T follicular helper cell (primary cell): ENCODE results near the gene TMEM272.

ENCODE experiments used
- DNase-seq: peaks from one replicate; pipeline ENCODE4 v3.0.0-alpha.2; 2020; ENCODE audit warnings: low read depth

The TMEM272 gene

GRCh38 chr13:51804295-51805172 is 40.4 kb downstream of the TMEM272 start:
- no peak for DNase-seq

- peak; percentile 82 for DNase-seq
Measured at GRCh38 chr13:51803422-51804294, 41.3 kb downstream of the TMEM272 start, which contains the start of gene DHRS12. DHRS12 (minus strand) TSS chr13:51804163; CDS start chr13:51799659, 4,504 bp downstream.

DNA sequence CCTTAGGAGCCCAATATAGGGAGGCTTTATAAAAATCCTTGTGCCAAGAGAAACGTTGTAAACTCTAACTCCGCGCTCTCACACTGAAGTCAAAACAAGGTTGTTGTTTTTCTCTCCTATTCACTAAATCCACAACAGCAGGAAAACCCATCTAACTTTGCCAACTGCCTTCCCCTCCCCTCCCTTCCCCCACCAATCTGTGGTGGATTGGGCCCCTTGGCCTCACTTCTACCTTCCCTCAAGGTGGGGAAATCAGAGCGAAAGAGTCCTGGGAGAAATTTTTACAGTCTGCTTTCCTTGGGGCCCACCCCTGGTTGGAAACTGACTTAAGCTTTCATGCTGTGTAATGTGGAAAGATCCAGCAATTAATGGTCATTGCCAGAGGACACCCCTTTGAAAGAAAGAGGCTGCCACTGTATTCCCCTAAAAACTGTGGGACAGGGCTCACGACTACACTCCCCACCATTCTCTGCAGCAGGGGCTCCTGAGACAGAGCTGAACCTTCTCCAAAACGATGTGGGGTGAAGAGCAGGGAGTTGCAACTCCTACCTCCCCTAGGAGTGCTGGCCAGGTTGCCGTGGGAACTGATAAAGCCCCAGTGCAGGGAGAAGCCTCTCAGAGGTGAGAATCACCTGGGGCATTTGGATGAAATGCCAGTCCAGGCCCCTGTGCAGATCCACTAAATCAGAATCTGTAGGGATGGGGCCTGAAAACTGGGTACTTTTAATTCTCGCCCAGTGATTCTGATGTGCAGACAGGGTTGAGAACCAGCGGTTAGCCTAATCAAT is 42.2 kb downstream of the TMEM272 start:
- no peak for DNase-seq

GRCh38 chr13:51801631-51802099 is 43.3 kb downstream of the TMEM272 start:
- DNase-seq, result no peak

GRCh38 chr13:51800486-51800885 is 44.5 kb downstream of the TMEM272 start:
- no peak for DNase-seq

GRCh38 chr13:51799261-51799660 is 45.7 kb downstream of the TMEM272 start:
- DNase-seq, result no peak

GRCh38 chr13:51797664-51798488 is 47.1 kb downstream of the TMEM272 start:
- DNase-seq, result peak; percentile 55

- no peak for DNase-seq
Measured at GRCh38 chr13:51796546-51796945, 48.4 kb downstream of the TMEM272 start.

DNA sequence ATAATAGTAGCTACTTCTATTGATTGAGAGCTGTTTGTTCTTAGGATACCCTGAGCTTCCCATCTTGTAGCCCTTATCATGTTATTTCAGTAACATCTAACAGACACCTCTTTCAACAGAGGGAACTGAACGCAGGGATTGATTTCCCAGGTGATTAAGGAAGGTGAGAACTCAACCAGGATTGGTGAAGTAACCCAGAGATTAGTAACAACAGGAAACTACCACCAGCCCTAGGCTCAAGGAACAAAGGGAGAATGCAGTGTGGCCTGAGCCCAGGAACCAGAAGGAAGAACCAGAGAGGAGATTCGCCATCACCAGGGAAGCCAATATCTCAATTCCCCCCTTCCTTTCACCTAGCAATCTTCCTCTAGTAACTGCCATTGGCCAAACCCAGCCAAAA is 49.6 kb downstream of the TMEM272 start:
- DNase-seq, result no peak

GRCh38 chr13:51794964-51795363 is 50.0 kb downstream of the TMEM272 start:
- no peak for DNase-seq

- DNase-seq, result no peak
Measured at GRCh38 chr13:51793570-51794271, 51.3 kb downstream of the TMEM272 start.

- DNase-seq, result no peak
Measured at GRCh38 chr13:51786425-51787265, 58.3 kb downstream of the TMEM272 start.

GRCh38 chr13:51785712-51786424 is 59.1 kb downstream of the TMEM272 start:
- no peak for DNase-seq

- no peak for DNase-seq
Measured at GRCh38 chr13:51784097-51784496, 60.9 kb downstream of the TMEM272 start.

GRCh38 chr13:51783428-51784094 is 61.4 kb downstream of the TMEM272 start:
- DNase-seq, result no peak

- no peak for DNase-seq
Measured at GRCh38 chr13:51782026-51782710, 62.8 kb downstream of the TMEM272 start.

DNA sequence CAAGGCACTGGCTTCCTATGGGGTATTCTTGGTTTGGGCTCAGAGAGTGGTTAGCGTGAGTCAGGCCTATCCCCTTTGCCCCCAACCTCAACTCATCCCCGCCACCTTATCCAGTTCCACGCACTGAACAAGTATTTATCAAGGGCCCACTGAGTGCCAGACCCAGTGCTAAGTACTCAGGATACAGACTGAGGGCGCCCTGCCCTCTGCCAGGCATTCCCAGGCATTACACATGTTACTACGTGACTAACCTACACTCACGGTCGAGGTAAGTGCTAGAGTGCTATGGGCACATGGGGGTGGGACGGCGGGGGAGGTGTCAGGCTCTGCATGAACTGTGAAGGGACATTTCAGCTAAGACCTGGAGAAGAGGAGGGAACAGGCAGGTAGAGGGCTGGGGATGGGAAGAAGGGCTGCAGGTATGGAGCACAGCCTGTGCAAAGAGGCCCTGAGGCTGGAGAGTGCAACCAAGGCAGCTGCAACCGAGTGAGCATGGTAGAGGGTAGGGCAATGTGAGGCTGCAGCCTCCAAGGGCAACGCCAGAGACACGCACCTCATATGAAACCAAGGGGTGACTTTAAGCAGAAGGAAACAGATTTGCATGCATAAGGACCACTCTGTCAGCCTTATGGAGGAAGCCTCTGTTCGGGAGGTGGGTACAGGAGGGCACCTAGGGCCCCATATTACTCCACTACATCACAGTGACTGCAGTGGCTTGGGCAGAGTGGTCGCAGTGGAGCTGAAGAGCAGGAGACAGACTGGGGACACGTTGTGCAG is 63.5 kb downstream of the TMEM272 start:
- DNase-seq, result no peak
